Left lung (tissue), 10 donors: ENCODE results near the gene OR2M2. TPM values are rescaled to one million over a fixed set of nuclear protein-coding genes. Genes with fewer than 3 reads are reported as not detected.

Experiments
- ATAC-seq: fragments of 200-7000 bp; cut with Tn5 transposase; one replicate; pipeline ENCODE4 v1.9.1; 2020; ENCODE audit warnings: moderate library complexity
- DNase-seq, 4 donors: peaks; one replicate each; pipeline ENCODE4 v3.0.0-alpha.2; 2013 to 2020
- H3K27ac ChIP-seq, 2 donors: fragments of 200-600 bp; sonication (generic) in 1 of 2; one replicate each; pipeline versions ENCODE4 v1.5.0 to v1.8.0; 2020 to 2021
- H3K27me3 ChIP-seq, 2 donors: fragments of 200-600 bp; sonication (generic) in 1 of 2; one replicate each; pipeline versions ENCODE4 v1.5.0 to v1.8.0; 2020 to 2021
- H3K36me3 ChIP-seq, 2 donors: fragments of 200-600 bp; sonication (generic) in 1 of 2; one replicate each; pipeline versions ENCODE4 v1.5.0 to v1.8.0; 2020 to 2021
- H3K4me1 ChIP-seq, 2 donors: fragments of 200-600 bp; one replicate each; pipeline ENCODE4 v1.8.0; 2021
- H3K4me3 ChIP-seq, 2 donors: fragments of 200-600 bp; sonication (generic) in 1 of 2; one replicate each; pipeline versions ENCODE4 v1.5.0 to v1.8.0; 2020 to 2021; ENCODE audit warnings: mild to moderate bottlenecking in 1 of 2
- H3K9me3 ChIP-seq, 2 donors: fragments of 200-600 bp; sonication (generic) in 1 of 2; one replicate each; pipeline versions ENCODE4 v1.5.0 to v1.8.0; 2020 to 2021
- intact Hi-C, 2 donors: fragments of 100-400 bp; cut with DNase I; formaldehyde crosslinking; loops; one replicate each; pipeline versions ENCODE4 v1.11.2 to v1.14.2; 2022
- polyA plus RNA-seq, 6 donors: library from polyadenylated mRNA; unstranded; fragments of 120-200 nt; gene quantifications; one replicate each; pipeline ENCODE4 v1.2.1, GENCODE V29; 2013; ENCODE audit not compliant: insufficient read length in 6 of 6
- total RNA-seq, 2 donors: library from RNA; stranded (reverse); fragmentation: NEBNext Ultra II Directional; extraction: Animal tissue kit (Norgen Biotek cat#: 25700); gene quantifications; one replicate each; pipeline ENCODE4 v1.2.1, GENCODE V29; 2021
- TF ChIP-seq, protein P1 (sequence below), 2 donors: fragments of 200-600 bp; sonication (generic) in 1 of 2; IDR thresholded peaks; one replicate each; pipeline versions ENCODE4 v1.5.0 to v1.8.0; 2021; ENCODE audit warnings: antibody characterized with exemption in 2 of 2
- donor health status: DM: no; HTN: yes; CAD: no.
- donor health status: DM: no; HTN: no; CAD: no.

Gene OR2M2
- total and polyA plus RNA-seq, 8 donors: not detected

- Histone ChIP-seq H3K27me3 (no peaks in the 10 kb centered on the region), H3K4me1 (no peaks in the 10 kb centered on the region), H3K27ac (no peak overlapping the region), H3K4me3 (no peak overlapping the region), H3K9me3 (peaks cover 0 to 8% of the 10 kb centered on the region in 2 donors), H3K36me3 (no peaks in the 10 kb centered on the region)
- DNase-seq (peak in 1 of 4 donors; percentile 43), ATAC-seq (no peak)
- intact Hi-C loops: no loop called here
- TF ChIP-seq, protein P1, sequence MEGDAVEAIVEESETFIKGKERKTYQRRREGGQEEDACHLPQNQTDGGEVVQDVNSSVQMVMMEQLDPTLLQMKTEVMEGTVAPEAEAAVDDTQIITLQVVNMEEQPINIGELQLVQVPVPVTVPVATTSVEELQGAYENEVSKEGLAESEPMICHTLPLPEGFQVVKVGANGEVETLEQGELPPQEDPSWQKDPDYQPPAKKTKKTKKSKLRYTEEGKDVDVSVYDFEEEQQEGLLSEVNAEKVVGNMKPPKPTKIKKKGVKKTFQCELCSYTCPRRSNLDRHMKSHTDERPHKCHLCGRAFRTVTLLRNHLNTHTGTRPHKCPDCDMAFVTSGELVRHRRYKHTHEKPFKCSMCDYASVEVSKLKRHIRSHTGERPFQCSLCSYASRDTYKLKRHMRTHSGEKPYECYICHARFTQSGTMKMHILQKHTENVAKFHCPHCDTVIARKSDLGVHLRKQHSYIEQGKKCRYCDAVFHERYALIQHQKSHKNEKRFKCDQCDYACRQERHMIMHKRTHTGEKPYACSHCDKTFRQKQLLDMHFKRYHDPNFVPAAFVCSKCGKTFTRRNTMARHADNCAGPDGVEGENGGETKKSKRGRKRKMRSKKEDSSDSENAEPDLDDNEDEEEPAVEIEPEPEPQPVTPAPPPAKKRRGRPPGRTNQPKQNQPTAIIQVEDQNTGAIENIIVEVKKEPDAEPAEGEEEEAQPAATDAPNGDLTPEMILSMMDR (IDR thresholded peaks at IDR 0.05): no peak
These were observed 9.4 kb upstream of the OR2M2 start for GRCh38 chr1:248165186-248165585.

DNA sequence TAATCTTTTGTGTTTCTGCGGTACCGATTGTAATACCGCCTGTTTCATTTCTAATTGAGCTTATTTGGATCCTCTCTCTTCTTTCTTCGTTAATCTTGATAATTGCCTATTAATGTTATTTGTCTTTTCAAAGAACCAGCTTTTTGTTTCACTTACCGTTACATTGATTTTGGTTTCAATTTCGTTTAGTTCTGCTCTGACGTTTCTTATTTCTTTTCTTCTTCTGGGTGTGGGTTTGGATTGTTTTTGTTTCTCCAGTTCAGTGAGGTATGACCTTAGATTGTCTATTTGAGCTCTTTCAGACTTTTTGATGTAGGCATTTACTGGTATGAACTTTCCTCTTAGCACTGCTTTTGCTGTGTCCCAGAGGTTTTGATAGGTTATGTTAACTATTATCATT, 9.4 kb downstream of the OR2M2 start:
- Histone ChIP-seq H3K4me1 (no peaks in the 10 kb centered on the region), H3K9me3 (peaks cover 0 to 10% of the 10 kb centered on the region in 2 donors), H3K36me3 (no peaks in the 10 kb centered on the region), H3K27me3 (no peaks in the 10 kb centered on the region), H3K27ac (no peak overlapping the region), H3K4me3 (no peak overlapping the region)
- TF ChIP-seq, protein P1 (IDR thresholded peaks at IDR 0.05): no peak
- ATAC-seq (no peak), DNase-seq (no peak)
- intact Hi-C loops: no loop called here

DNA sequence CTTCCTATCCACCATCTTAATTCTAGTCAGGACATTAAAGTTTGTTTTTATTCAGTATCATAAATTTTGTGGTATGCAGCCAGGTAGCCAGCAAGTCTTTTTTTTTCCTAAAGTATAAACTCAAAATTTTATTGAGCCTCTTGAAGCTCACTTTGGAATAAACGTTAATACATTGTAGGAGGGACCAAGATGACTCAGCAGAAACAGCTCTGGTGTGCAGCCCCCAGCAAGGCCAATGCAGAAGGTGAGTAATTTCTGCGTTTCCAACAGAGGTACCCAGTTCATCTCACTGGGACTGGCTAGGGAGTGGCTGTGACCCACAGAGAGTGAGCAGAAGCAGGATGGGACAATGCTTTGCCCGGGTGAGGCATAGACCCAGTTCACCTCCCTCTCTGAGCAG, 12.7 kb downstream of the OR2M2 start:
- Histone ChIP-seq H3K27ac (no peak overlapping the region), H3K36me3 (no peaks in the 10 kb centered on the region), H3K4me3 (no peak overlapping the region), H3K4me1 (no peaks in the 10 kb centered on the region), H3K9me3 (peaks cover 0 to 16% of the 10 kb centered on the region in 2 donors), H3K27me3 (no peaks in the 10 kb centered on the region)
- DNase-seq: no peak
- intact Hi-C loops: no loop called here
- TF ChIP-seq, protein P1 (IDR thresholded peaks at IDR 0.05): no peak
- ATAC-seq: no peak

- intact Hi-C loops: no loop called here
- DNase-seq: no peak
These were observed 14.4 kb downstream of the OR2M2 start for GRCh38 chr1:248189026-248189425.

DNA sequence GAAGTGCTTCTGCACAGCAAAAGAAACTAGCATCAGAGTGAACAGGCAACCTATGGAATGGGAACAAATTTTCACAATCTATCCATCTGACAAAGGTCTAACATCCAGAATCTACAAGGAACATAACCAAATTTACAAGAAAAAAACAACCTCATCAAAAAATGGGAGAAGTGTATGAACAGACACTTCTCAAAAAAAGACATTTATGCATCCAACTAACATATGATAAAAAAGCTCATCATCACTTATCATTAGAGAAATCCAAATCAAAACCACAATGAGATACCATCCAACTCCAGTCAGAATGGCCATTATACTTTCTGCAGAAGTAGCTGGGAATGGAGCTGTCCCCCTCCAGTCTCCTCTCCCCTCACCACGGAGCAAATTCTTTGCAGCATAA, 19.5 kb downstream of the OR2M2 start:
- Histone ChIP-seq H3K4me1 (no peaks in the 10 kb centered on the region), H3K36me3 (no peaks in the 10 kb centered on the region), H3K27ac (no peak overlapping the region), H3K9me3 (peaks cover 0 to 25% of the 10 kb centered on the region in 2 donors), H3K27me3 (no peaks in the 10 kb centered on the region), H3K4me3 (no peak overlapping the region)
- ATAC-seq (no peak), DNase-seq (no peak)
- TF ChIP-seq, protein P1 (IDR thresholded peaks at IDR 0.05): no peak
- intact Hi-C loops: no loop called here

More at GRCh38 chr1:248189026-248189425, 14.4 kb downstream of the OR2M2 start:
- no peak for ATAC-seq
- no peak overlapping the region for H3K4me3 ChIP-seq
- no peak overlapping the region for H3K27ac ChIP-seq
- H3K36me3 ChIP-seq: no peaks in the 10 kb centered on the region
- no peaks in the 10 kb centered on the region for H3K27me3 ChIP-seq
- TF ChIP-seq, protein P1 (IDR thresholded peaks at IDR 0.05): no peak
- peaks cover 0 to 21% of the 10 kb centered on the region in 2 donors for H3K9me3 ChIP-seq
- no peaks in the 10 kb centered on the region for H3K4me1 ChIP-seq
